ENCODE results near the gene CCDC85C. TPM values are rescaled to one million over a fixed set of nuclear protein-coding genes. Genes with fewer than 3 reads are reported as not detected.

The CCDC85C gene
- total and polyA plus RNA-seq, 8 donors = 10.5 to 28.6 (median 15.9) TPM

DNA sequence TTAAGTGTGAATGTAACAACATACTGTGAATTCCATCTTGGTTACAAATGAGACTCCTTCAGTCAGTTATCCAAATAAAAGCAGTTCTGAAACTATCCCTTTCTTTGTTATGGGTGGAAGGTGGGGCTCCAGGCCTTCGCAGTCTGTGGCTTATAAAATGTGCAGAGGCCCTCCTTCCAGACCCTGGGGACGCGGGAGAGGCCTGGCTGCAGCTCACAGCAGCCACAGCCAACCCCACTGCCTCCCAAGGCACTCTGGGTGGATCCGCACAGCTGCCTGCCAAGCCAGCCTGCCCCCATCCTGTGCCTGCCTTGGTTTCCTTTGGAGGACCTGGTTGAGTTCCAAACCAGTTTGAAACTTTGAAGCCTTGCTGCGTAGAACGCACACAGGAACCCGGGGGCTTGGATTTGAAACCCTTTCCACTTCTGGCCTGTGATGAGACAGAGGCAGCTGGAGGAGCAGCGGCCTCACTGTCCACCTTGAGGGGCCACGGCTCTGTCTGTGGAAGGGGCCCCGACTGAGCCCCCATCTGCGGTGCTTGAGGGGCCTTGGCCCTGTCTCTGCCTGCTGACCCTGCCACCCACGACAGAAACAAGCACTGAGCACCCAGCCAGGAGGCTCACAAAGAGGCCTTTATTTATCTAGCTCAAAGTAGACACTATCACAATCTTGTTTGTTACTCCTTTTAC, 92.4 kb downstream of the CCDC85C start:
- H3K4me3 ChIP-seq = no peak overlapping the region
- peaks cover 5 to 35% (median 17%) of the 10 kb centered on the region in 4 donors for H3K4me1 ChIP-seq
- TF ChIP-seq POLR2A (IDR thresholded peaks at IDR 0.05) (no peak), EP300 (IDR thresholded peaks at IDR 0.05) (no peak), POLR2AphosphoS5 (IDR thresholded peaks at IDR 0.05) (no peak)
- TF ChIP-seq, protein P1, sequence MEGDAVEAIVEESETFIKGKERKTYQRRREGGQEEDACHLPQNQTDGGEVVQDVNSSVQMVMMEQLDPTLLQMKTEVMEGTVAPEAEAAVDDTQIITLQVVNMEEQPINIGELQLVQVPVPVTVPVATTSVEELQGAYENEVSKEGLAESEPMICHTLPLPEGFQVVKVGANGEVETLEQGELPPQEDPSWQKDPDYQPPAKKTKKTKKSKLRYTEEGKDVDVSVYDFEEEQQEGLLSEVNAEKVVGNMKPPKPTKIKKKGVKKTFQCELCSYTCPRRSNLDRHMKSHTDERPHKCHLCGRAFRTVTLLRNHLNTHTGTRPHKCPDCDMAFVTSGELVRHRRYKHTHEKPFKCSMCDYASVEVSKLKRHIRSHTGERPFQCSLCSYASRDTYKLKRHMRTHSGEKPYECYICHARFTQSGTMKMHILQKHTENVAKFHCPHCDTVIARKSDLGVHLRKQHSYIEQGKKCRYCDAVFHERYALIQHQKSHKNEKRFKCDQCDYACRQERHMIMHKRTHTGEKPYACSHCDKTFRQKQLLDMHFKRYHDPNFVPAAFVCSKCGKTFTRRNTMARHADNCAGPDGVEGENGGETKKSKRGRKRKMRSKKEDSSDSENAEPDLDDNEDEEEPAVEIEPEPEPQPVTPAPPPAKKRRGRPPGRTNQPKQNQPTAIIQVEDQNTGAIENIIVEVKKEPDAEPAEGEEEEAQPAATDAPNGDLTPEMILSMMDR (IDR thresholded peaks at IDR 0.05) = no peak
- 67 to 80% (median 77%) methylated on average over 11 to 12 of the region's 12 CpGs for WGBS, 5 donors
- H3K27me3 ChIP-seq = no peaks in the 10 kb centered on the region
- intact Hi-C loops (cut with DNase I; ENCODE audit: low total_unique reads) = no loop called here
- H3K36me3 ChIP-seq = peaks cover 33 to 100% (median 94%) of the 10 kb centered on the region in 4 donors
- H3K9me3 ChIP-seq = no peaks in the 10 kb centered on the region
- peak in 1 of 2 donors; percentile 54 for DNase-seq
- H3K27ac ChIP-seq = peak overlapping the region in 4 of 5 donors; percentile 12 to 69 (median 36)

DNA sequence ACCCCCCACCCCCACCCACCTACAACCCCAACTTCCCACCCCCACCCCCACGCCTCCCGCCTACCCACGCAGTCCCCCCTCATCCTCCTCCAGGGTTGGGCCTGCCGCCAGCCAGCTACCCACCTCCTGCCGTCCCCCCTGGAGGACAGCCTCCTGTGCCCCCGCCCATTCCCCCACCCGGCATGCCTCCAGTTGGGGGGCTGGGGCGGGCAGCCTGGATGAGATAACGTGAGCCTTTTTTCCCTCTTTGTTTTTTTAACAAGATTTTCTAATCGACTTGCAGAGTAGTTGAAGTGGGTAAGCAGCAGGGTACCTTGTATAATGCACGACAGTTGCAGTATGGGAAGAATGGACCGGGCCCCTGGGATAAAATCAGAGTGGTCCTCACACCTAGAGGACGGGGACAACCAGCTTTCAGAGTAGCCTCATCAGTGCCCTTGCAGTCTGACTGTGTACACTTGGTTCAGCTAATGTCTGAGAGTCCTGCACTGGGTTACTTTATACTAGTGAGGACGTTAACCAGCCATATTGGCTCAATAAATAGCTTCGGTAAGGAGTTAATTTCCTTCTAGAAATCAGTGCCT, 93.4 kb downstream of the CCDC85C start:
- no peak for TF ChIP-seq EP300 (IDR thresholded peaks at IDR 0.05)
- TF ChIP-seq POLR2AphosphoS5 (IDR thresholded peaks at IDR 0.05) = no peak
- TF ChIP-seq, protein P1 (IDR thresholded peaks at IDR 0.05) = no peak
- TF ChIP-seq POLR2A (IDR thresholded peaks at IDR 0.05) = no peak
- H3K27me3 ChIP-seq = no peaks in the 10 kb centered on the region
- H3K9me3 ChIP-seq = no peaks in the 10 kb centered on the region
- no peak overlapping the region for H3K4me3 ChIP-seq
- 63 to 79% (median 75%) methylated on average over 11 to 15 of the region's 15 CpGs for WGBS, 5 donors
- peaks cover 5 to 35% (median 17%) of the 10 kb centered on the region in 4 donors for H3K4me1 ChIP-seq
- H3K27ac ChIP-seq = peak overlapping the region in 2 of 5 donors; percentile 56 to 69
- peak in 1 of 2 donors; percentile 20 for DNase-seq
- H3K36me3 ChIP-seq = peaks cover 42 to 100% (median 99%) of the 10 kb centered on the region in 4 donors
- intact Hi-C loops (cut with DNase I; ENCODE audit: low total_unique reads) = no loop called here

DNA sequence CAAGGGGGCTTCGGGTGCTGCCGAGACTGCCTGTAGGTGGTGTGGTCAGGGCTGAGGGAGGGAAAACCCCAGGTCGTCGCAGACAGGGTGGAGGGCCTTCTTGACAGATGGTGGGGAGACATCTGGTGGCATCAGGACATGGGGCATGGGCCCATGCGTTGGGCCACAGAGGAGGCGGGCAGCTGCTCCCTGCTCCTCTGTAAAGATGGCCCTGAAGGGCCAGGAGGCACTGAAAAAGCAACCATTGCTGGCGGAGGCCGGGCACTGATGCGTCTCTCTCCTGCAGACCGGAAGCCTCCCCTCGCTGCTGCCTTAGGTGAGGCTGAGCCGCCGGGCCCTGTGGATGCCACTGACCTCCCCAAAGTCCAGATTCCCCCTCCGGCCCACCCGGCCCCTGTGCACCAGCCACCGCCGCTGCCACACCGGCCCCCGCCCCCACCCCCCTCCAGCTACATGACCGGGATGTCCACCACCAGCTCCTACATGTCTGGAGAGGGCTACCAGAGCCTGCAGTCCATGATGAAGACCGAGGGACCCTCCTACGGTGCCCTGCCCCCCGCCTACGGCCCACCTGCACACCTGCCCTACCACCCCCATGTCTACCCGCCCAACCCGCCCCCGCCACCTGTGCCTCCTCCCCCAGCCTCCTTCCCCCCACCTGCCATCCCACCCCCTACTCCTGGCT, 94.0 kb downstream of the CCDC85C start:
- H3K27ac ChIP-seq = peak overlapping the region in 1 of 5 donors; percentile 20
- H3K4me1 ChIP-seq = peaks cover 5 to 35% (median 17%) of the 10 kb centered on the region in 4 donors
- DNase-seq = no peak
- TF ChIP-seq EP300 (IDR thresholded peaks at IDR 0.05) = no peak
- no peak for TF ChIP-seq POLR2A (IDR thresholded peaks at IDR 0.05)
- TF ChIP-seq POLR2AphosphoS5 (IDR thresholded peaks at IDR 0.05) = no peak
- TF ChIP-seq, protein P1 (IDR thresholded peaks at IDR 0.05) = no peak
- intact Hi-C loops (cut with DNase I; ENCODE audit: low total_unique reads) = no loop called here
- no peaks in the 10 kb centered on the region for H3K27me3 ChIP-seq
- no peaks in the 10 kb centered on the region for H3K9me3 ChIP-seq
- no peak overlapping the region for H3K4me3 ChIP-seq
- 89 to 94% (median 90%) methylated on average over 19 to 27 of the region's 27 CpGs for WGBS, 5 donors
- peaks cover 47 to 100% (median 99%) of the 10 kb centered on the region in 4 donors for H3K36me3 ChIP-seq

DNA sequence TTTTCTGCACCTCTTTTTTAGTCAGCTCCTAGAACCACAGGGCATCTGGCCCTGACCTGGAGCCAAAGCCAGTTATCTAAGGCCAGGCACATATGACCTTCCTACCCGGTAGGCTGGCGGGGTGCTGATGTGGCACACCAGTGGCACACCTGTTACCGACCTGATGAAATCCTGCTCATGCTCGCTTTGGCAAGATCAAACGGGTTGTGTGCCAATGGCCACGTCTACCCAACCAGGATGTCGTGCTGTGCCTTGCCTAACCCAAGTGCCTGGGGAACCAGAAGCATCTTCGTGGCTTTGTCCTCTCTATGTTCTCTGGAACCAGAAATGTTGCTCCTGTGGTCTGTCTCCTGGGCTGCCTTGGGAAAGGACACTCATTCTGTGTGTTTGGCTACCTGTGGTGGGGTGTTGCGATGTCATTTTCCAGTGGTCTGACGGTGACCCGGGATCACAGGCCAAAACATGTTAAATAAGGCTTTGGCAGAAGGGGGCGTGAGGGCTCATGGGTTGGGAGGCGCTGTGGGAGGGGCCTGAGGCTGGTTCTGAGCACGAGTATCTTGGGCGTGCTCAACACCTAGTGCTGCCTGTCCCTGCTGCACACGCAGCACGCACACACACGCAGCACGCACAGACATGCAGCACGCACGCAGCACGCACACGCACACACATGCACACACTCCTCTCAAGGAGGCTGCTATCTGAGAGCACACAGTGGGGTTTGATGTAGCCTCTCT, 94.9 kb downstream of the CCDC85C start:
- intact Hi-C loops (cut with DNase I; ENCODE audit: low total_unique reads) = no loop called here
- TF ChIP-seq, protein P1 (IDR thresholded peaks at IDR 0.05) = no peak
- no peak for TF ChIP-seq EP300 (IDR thresholded peaks at IDR 0.05)
- no peak for TF ChIP-seq POLR2A (IDR thresholded peaks at IDR 0.05)
- TF ChIP-seq POLR2AphosphoS5 (IDR thresholded peaks at IDR 0.05) = peak in 1 of 3 donors; percentile 34
- peaks cover 56 to 100% (median 99%) of the 10 kb centered on the region in 4 donors for H3K36me3 ChIP-seq
- H3K27me3 ChIP-seq = no peaks in the 10 kb centered on the region
- H3K9me3 ChIP-seq = no peaks in the 10 kb centered on the region
- H3K4me3 ChIP-seq = no peak overlapping the region
- WGBS, 5 donors = 50 to 66% (median 63%) methylated on average over 19 to 23 of the region's 23 CpGs
- peak overlapping the region in 2 of 5 donors; percentile 5 to 14 for H3K27ac ChIP-seq
- peaks cover 5 to 35% (median 17%) of the 10 kb centered on the region in 4 donors for H3K4me1 ChIP-seq
- peak; percentile 18 to 77 for DNase-seq
